NK-92 (cell line): ENCODE measurements around the gene CPN1.

ENCODE experiments used
- DNase-seq: peaks from one replicate; lab custom pipeline; 2025; ENCODE audit not compliant: unreplicated experiment; lab: John Stamatoyannopoulos, UW

Gene CPN1

DNA sequence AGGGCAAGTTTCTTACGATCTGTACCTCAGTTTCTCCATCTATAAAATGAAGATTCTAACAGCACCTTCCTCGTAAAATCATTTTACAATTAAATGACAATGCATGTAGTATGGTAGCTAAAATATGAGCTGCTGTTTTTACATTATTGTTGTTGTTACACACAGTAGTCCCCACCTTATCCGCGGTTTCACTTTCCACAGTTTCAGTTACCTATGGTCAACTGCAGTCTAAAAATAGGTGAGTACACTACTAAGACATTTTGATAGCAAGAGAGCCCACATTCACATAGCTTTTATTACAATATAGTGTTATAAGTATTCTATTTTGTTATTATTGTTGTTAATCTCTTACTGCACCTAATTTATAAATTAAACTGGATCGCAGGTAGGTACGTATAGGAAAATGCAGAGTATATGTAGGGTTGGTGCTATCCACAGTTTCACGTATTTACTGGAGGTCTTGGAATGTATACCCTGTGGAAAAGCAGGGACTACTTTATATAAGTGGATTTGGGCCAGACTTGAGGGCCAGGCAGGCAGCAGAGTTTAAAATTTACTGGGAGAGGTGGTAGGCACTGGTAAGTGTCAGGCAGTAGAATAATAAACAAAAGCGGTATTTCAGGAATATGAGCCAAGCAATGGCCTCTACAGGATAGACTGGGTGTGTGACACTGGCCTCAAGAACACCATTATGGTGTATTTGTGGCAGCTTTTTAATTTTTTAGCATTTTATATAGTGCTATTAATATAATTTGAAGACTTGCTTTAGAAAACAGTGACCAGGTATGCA, 82.2 kb downstream of the CPN1 start:
- DNase-seq = no peak

DNA sequence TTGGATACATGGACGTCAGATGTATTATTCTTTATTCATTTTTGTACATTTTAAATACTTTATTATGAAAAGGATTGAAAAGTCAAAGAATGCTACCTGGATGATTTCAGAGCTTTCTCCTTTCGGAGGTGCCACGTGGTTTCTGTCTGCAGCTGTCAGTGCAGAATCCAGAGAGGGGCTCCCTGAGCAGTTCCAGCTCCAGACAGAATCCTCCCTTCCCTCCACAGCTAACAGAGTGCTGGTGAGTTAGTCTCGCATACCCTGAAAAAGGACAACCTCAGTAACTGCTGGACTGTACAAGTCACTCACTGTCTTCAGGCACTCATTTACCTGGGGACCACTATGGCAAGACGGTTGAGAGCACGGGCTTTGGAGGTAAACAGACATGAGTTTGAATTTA, 82.8 kb downstream of the CPN1 start:
- no peak for DNase-seq

DNA sequence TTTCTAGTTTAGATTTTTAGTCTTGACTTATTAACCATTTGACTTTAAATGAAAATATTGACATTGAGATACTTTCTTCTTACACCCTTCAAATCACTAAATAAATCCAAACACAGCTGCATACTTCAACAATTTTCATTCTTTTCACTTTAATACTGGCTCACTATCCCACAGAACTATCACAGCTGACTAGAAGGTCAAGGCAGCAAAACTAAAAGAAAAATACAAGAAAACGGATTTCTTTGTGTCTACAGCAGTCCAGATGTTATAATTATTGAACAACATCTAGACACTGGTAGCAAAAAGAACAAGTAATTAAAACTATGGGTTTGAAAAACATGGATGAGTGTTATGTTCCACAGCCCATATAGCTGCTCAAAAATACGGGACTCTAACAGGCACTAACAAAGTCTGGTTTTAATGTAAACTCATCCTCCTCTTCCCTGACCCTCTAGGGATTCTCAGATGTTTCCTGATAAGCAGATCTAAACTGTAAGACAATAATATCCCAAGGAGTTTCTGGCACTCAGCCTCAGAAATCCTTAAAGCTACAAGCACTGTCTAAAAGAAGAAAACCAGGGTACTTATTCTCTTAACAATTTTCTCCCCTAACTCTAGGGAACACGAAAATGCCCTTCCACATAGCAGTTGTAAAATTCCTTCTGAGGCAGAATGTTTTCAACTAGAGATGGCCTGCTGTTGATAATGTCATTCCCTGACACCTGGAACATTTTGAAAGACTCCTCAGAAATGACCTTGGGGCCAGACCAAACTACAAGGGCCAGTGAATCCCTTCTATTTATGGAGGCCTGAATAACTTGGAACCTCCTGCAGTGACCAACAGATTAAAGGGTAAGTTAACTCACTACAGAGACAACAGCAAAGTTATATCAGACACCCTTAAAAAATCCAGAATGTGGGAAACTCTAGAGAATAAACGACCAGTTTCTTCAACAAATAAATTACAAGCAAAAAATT, 84.7 kb downstream of the CPN1 start:
- no peak for DNase-seq

DNA sequence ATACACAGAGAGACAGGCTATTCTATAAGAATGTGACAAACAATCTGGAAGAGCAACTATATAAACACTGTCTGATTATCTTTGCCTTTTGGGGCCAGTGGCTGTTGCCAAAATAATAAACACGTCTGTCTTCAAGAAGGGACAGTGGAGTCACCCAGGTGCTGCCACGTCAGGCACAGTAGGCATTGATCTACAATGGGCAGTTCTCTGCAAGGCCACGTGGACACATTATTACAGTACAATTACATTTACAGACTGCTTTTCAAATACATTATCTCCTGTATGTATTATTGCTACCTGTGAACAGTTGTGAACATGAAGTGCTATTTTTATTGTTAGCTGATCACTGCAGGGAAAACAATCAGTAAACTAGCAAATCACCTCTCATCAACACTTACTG, 86.0 kb downstream of the CPN1 start:
- no peak for DNase-seq

DNA sequence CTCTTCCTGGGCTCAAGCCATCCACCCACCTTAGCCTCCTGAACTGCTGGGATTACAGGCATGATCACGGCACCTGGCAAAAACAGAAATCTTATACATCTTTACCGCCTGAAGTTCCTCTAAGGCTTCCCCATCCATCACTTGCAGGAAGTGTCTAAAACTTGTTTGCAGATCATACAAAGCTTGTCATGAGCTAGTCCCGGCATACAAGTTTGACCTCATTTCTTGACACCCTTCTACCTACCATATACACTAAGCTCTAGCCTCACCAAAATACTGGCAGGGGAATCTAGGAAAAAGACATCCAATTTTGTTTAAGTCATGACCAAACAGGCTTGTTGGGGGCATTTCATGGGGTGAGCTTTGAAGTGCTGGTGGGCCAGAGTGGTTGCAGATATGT, 86.4 kb downstream of the CPN1 start:
- no peak for DNase-seq

- no peak for DNase-seq
These were observed 86.9 kb downstream of the CPN1 start for GRCh38 chr10:99994801-99995200.

DNA sequence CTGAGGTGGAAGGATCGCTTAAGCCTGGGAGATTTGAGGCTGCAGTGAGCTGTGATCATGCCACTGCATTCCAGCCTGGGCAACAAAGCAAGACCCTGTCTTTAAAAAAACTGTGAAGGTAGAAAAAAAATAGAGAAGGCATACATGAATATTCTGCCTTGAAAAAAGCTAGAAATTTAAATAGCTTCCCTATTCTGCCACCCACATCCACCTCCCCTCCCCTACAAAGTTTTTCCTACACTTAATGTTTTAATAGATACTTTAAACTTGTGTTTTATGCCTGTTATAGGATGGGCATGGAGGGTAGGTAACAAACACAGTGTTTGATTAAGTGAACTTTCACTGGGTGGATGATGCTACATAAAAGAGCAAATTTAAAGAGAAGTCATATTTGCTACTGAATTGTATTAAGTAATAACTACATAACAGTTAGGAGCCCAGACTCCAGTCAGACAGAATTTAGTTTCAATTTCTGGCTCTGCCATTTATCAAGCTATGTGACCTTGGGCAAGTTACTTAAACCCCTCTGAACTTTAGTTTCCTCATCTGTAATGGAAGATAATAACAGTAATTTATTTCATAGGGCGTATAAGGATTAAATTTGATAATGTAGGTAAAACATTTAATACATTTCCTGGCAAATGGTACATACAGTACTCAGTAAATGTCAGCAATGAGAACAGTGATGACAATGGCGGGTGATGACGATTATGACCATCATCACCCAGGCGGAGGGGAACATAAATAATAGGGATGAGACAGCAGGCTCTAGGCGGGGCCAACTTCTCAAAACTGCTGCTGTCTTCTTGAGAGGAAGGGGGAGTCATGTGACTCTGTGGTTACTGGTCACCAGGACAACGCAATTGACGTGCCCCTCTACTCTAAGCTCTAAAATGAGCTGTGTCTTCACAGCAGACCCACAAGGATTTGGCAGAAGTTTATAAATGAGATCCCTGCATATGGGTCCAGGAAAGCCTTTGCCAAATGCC, 87.7 kb downstream of the CPN1 start:
- no peak for DNase-seq
